ENCODE results near the gene SP5. TPM values are rescaled to one million over a fixed set of nuclear protein-coding genes. Genes with fewer than 3 reads are reported as not detected.

The SP5 gene
- total RNA-seq, 1 donor from 2014 or later, result 2.4 TPM

- intact Hi-C loops (cut with DNase I), result no loop called here
- ATAC-seq (no peak), DNase-seq (ENCODE audit: low spot score) (no peak)
These were observed 7.0 kb upstream of the SP5 start for GRCh38 chr2:170707821-170708795.

GRCh38 chr2:170710609-170710979, 4.5 kb upstream of the SP5 start:
- DNase-seq (ENCODE audit: low spot score), result no peak
- no peak for ATAC-seq
- intact Hi-C loops (cut with DNase I), result no loop called here

- intact Hi-C loops (cut with DNase I), result no loop called here
- no peak for ATAC-seq
- DNase-seq (ENCODE audit: low spot score), result no peak
These were observed 3.9 kb upstream of the SP5 start for GRCh38 chr2:170711196-170711773.

GRCh38 chr2:170711774-170712652, 3.1 kb upstream of the SP5 start:
- no peak for ATAC-seq

GRCh38 chr2:170712653-170713542, 2.2 kb upstream of the SP5 start:
- ATAC-seq (no peak), DNase-seq (ENCODE audit: low spot score) (no peak)
- intact Hi-C loops (cut with DNase I), result no loop called here

More at GRCh38 chr2:170711774-170712652, 3.1 kb upstream of the SP5 start:
- intact Hi-C loops (cut with DNase I), result no loop called here
- no peak for DNase-seq (ENCODE audit: low spot score)

GRCh38 chr2:170713543-170714380, 1.4 kb upstream of the SP5 start:
- intact Hi-C loops (cut with DNase I), result no loop called here
- ATAC-seq (peak; percentile 21), DNase-seq (ENCODE audit: low spot score) (no peak)

- ATAC-seq, result peak; percentile 69
These were observed 616 bp upstream of the SP5 start for GRCh38 chr2:170714381-170715061.

GRCh38 chr2:170715932-170716777, 1.0 kb downstream of the SP5 start:
- DNase-seq (ENCODE audit: low spot score) (no peak), ATAC-seq (no peak)
- intact Hi-C loops (cut with DNase I), result no loop called here

More at GRCh38 chr2:170714381-170715061, 616 bp upstream of the SP5 start:
- intact Hi-C loops (cut with DNase I), result no loop called here
- peak; percentile 64 for DNase-seq (ENCODE audit: low spot score)

GRCh38 chr2:170716851-170717598, 1.9 kb downstream of the SP5 start:
- intact Hi-C loops (cut with DNase I), result no loop called here
- no peak for DNase-seq (ENCODE audit: low spot score)
- no peak for ATAC-seq

GRCh38 chr2:170717599-170717963, 2.4 kb downstream of the SP5 start:
- DNase-seq (ENCODE audit: low spot score), result no peak
- intact Hi-C loops (cut with DNase I), result no loop called here
- no peak for ATAC-seq

GRCh38 chr2:170717991-170718589, 3.0 kb downstream of the SP5 start:
- no peak for DNase-seq (ENCODE audit: low spot score)
- no peak for ATAC-seq
- intact Hi-C loops (cut with DNase I), result no loop called here

- ATAC-seq (no peak), DNase-seq (ENCODE audit: low spot score) (no peak)
- intact Hi-C loops (cut with DNase I), result no loop called here
These were observed 4.7 kb downstream of the SP5 start for GRCh38 chr2:170719810-170720209.

- ATAC-seq (no peak), DNase-seq (ENCODE audit: low spot score) (no peak)
- intact Hi-C loops (cut with DNase I), result loop anchor here (1.0 kb wide), 1 partner anchor 22 kb away; no protein-coding TSS in a partner anchor
These were observed 6.5 kb downstream of the SP5 start for GRCh38 chr2:170721678-170722077.

- no peak for ATAC-seq
- DNase-seq (ENCODE audit: low spot score), result no peak
- intact Hi-C loops (cut with DNase I), result loop anchor here (1.0 kb wide), 1 partner anchor 23 kb away; no protein-coding TSS in a partner anchor
These were observed 7.2 kb downstream of the SP5 start for GRCh38 chr2:170722301-170722700.

- DNase-seq (ENCODE audit: low spot score) (no peak), ATAC-seq (no peak)
- intact Hi-C loops (cut with DNase I), result no loop called here
These were observed 8.4 kb downstream of the SP5 start for GRCh38 chr2:170723446-170723958.

All from sciatic nerve (tissue), 2 donors.